NCI-H1436 (cell line): ENCODE results near the gene C6orf89.

Experiments
- DNase-seq: peaks from one replicate; lab custom pipeline; 2025; lab: John Stamatoyannopoulos, UW

Gene C6orf89

DNA sequence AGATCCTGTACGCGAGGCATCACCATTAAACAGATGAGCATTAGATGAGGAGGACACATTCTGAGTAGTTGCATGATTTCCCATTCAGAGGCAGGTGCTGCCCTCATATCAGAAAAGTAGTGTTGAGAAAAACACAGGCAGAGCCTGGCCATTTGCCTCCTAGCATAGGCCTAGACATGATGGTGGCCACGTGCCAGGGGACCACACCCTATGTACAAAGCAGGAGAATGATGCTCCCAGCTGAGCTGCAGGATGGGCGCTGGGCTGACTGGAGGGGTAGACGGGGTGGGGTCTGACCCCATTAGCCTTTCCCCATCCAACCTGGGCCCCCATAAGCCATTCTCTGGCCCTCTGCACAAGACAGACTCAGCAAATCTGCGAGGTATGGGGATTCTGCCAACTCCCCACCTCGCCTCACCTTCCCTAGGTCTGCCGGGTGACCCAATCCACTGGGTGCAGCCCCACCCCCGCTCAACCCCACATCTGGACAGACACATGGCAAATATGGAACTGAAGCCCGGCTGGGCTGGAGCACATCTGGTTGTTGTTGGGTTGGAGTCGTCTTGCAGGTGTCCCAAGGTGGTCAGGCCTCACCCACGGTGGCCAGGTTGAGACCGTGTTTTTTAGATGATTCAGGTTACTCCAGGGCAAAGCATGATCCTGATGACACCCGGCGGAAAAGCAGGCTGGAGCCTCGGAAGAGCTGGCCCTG lies 82.7 kb downstream of the C6orf89 start:
- DNase-seq, result no peak

DNA sequence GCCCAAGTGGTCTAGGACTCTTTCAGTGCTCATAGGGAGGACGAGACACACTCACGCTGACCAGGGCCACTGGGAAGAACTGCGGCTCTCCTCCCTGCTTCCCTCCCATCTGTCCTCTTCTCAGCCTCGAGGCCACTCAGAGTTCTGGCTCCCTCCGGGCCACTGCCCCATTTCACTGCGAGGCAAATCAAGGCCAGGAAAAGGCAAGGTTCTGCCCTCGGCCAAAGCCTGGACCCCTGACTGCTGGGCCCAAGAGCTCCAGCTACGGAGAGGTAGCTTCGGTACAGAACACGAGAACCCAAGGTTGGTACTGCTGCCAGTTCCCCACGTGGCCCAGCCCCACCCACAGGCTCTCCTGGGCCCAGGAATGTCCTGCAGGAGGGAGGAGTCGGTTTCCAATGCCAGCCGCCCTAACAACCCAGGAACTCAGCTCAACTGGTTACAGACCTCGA lies 83.5 kb downstream of the C6orf89 start:
- DNase-seq, result no peak

DNA sequence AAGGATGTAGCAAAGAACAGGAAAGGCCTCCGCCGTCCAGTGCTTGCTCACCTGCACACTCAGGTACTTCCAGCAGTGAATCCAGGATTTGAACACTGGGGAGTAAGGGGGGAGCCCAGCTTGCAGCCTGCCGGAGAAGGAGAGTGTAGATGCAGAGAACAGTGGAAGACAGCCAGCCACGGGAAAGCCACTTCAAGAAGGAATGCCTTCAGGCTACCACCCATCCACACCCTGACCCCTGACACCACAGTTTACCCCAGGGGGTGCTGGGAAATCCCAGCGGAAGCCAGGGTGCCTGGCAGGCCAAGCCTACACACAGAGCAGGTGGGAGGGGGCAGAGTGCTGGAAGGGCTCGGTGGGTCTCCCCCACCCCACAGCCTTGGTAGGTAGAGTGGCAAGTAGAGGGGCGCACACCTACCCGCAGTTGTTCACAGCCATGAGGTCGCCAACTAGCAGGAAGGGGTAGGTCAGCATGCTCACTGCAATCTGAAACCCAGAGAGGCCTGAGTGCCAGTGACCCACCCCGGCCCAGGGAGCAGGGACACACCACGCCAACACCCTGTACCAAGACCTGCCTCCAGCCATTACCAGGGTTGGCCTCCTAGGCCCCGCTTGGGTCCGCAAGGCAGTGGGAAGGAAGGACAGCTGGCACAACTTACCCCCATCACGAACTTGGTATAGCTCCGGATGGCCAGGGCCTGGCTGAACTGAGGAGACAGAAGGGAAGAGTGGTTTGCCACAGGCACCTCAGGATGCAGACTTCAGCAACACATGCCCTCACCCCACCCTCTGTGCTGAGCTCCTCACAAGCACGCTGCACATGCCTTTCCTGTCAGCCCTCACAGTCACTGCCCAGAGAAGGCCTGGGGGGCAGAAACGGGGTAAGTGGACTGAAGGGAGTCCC lies 84.5 kb downstream of the C6orf89 start:
- no peak for DNase-seq

DNA sequence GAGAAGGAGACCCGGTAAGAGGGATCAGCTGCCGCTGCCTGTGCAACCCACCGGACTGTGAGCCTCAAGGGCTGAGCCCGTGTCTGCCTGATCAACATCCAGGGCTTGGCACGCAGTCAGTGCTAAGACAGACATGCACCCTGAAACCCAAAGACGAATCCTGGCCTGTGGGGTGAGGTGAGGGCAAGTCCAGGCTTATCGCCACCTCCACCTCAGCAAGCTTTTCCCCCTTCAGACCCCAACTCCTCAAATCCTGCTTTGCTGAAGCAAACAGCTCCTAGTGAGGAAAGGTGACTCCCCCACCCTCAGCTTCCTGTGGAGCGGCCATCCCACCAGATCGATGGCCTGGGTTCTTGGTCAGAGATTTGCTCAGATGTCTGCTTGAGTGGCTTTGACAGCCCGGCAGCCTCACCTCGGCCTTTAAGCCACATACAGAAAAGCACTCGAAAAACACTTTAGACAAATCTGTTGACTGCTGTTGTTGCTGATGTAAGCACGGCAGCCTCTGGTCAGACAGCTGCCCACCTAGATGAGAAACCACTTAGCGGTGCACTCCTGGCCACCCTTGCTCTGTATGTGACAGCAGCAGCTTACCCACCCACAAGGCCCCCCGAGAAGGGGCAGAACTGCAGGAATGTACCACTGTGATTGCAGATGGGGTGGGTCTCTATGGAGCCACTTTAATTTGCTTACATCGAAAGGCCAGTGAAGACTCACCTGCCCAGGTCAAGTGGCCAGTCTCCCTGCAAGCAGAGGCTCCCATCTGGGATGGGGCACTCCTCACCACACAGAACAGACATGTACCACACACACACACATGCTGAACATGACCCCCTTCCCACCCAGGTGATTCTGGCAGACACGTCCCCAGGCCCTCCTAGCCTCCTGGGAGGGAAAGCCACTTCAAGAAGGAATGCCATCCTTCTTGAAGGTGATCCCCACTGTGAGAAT lies 85.4 kb downstream of the C6orf89 start:
- DNase-seq, result no peak

DNA sequence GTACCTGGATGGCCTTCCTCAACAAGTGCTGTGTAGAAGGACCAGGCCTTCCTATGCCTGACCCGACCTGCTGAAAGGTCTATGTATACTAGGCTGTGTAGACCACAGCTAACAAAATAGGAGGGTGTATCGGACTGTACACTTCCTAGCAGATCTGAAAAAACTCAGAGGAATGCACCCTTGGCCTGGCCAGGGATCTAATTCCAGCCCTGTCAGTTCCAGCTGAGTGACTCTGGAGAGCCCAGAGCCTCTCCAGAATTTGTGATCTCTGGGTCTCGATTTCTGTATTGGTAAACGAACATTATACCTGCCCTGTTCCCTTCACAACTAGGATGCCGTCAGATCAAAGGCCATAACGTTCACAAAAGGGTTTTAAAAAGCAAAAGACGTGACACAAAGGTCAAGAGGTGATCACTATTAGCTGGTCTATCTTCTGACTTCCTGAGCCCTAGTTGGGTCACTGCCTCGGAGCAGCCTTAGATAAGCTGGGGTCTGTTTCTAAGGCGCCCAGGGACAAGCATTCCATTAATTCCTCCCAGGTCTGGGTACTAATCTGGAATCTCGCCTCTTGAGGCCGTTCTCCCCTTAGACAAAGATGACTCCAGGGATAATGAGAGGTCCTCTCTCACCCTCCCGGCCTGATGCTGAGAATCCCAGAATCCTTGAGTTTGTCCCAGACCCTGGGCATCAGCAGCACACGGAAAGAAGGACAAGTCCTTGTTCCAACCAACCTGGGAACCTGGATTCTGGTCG lies 86.3 kb downstream of the C6orf89 start:
- DNase-seq, result no peak

DNA sequence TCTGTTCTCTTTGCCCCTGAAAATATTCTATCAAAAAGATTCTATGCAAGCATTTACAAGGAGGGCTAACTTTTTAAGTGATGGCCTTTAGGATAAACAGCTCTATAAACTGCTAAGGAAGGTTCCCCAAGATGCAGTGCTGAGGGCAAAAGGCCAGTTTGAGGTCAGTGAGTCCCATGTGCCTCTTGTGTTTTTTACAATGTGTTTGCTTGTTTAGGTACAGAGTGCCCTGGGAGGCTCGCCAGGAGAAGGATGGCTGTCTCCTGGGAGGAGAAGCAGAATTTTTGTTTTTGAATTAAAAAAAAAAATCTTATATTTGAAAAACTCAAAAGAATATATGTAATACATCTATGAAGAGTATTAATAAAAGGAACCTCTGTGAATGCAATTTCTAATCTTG lies 87.4 kb downstream of the C6orf89 start:
- DNase-seq, result no peak

DNA sequence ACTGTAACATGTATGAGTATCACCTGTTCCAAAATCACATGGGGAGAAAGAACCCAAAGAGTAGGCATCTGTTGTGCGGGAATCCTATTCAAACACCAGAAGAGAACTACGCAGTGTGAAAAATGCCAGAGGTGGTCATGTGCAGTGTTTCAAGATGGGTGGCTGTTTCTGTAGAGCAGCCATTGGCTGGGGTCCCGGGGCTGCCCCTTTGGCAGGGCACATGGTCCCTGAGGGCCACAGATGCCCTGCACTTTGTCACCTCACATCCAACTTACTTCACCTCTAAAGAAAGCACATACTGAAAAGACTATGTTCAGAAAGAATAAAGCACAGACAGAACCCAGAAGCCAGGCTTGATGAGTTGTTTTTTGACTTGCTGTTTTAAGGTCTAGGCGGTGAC lies 87.9 kb downstream of the C6orf89 start:
- no peak for DNase-seq

DNA sequence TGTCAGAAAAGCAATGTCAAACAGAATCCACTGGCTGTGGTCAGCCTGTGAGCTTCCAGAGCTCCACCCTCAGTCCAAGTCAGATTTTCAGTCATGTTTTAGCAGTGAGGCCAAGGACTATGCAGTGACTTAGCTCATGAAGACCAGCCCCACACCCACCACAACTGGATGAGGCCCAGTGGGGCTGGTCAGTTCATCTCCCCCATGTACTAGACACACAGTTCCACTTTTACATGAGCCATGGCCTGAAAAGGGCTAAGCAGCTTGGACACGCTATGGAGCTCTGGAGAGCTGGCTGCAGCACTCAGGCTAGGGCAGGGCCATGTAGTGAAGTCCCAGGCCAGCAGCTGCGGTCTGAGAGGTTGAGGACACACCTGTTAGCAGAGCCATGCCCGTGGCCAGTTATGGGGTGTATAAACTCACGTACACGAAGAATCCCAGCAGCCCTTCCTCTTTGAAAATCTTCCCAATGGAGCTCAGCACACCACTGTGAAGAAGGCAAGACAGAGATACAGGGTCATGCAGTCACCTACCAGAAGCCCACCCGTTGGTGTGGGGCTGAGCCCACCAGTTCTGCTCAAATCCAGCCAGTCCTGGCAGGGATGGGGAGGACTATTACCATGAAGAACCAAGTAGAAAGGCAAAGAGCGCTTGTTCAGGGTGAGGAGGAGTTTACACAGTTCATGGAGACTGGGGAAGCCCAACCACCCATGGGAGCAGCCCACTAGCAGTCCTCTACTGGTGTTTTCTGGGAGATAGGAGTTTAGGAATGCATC lies 89.7 kb downstream of the C6orf89 start:
- no peak for DNase-seq

DNA sequence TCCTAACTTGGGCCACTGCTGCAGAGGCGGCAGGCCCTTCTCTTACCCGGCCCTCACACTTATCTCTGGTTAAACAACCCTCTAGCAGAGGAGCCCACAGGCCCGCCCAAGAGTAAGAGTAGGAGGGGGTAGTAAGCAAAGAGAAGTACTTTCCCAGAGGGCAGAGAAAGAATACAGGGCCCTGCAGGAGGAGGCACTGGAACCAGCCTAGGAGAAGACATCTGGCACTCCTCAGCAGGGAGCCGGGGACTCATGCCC lies 90.2 kb downstream of the C6orf89 start:
- DNase-seq, result no peak

DNA sequence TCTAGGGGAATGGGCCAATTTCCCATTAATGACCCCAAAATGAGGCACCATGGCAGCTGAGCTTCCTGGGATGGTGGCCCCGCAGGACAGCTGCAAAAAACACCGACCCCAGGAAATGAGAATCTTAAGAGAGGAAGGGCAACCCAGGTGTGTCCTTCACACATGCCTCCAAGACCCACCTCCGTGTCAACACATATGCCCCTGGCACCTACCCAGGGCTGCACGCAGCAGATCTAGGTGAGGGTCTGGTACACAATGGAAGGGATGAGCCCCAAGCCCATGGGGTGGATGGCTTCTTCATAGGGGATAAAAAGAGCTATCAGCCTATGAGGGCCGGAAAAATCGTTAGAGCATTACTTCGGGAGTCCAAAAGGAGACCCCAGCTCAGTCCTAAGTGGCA lies 90.8 kb downstream of the C6orf89 start:
- DNase-seq, result no peak

DNA sequence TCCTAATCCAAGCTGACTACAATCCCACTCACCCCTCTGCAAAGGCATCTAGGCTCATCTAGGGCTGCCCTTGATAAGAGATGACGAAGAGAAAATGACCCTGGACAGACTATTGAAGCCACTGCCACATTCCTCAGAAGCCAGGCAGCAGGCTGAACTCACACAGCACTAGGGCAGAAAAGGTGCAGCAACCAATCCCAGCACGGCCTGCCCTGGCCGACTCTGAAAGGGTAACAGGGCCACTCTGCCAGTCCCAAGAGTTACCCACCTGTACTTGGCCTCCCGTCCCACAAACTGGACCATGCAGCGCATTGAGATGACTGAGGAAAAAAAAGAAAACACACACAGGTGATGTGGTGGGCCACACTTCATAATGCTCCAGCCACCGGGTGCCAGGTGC lies 91.2 kb downstream of the C6orf89 start:
- no peak for DNase-seq

DNA sequence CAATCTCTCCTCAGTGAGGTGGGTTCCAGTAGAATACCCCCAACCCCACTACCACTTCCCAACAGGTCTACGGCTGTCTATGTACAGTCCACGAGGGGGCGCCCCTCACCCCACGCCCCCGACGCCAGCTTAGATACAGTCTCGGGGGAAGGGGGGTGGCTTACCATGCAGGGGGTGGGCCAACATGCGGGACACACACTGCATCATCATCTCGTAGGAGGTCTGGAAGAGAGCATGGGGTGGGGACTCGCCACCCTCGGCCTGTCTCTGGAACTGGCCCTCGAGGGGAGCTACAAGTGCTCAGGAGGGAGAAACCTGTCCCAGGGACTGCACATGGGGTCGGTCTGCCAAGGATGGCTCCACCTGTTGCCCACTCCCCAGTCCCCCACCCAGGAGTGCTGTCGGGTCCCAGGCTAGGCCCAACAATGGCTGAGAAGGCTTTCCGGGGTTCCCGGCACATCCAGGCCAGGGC lies 91.8 kb downstream of the C6orf89 start:
- DNase-seq, result no peak
